Tibial nerve (tissue), 4 donors: ENCODE results near the gene PODXL2. TPM values are rescaled to one million over a fixed set of nuclear protein-coding genes. Genes with fewer than 3 reads are reported as not detected.

Source experiments
- DNase-seq, 2 donors: peaks; one replicate each; pipeline ENCODE4 v3.0.0-alpha.2; 2019; ENCODE audit warnings: low spot score in 2 of 2
- H3K27ac ChIP-seq, 4 donors: fragments of 200-600 bp; sonication (generic) in 3 of 4; one replicate each; pipeline ENCODE4 v1.5.1; 2017 to 2019; ENCODE audit warnings: mild to moderate bottlenecking in 1 of 4
- H3K27me3 ChIP-seq, 2 donors: fragments of 200-600 bp; sonication (generic) in 1 of 2; one replicate each; pipeline versions ENCODE4 v1.5.1 to v1.6.0; 2017 to 2019
- H3K36me3 ChIP-seq, 3 donors: fragments of 200-600 bp; sonication (generic); one replicate each; pipeline ENCODE4 v1.5.1; 2018 to 2019
- H3K4me1 ChIP-seq, 4 donors: fragments of 200-600 bp; sonication (generic) in 3 of 4; one replicate each; pipeline ENCODE4 v1.5.1; 2017 to 2019
- H3K4me3 ChIP-seq, 4 donors: fragments of 200-600 bp; sonication (generic) in 3 of 4; one replicate each; pipeline ENCODE4 v1.5.1; 2017 to 2019; ENCODE audit warnings: mild to moderate bottlenecking in 1 of 4, moderate library complexity in 1 of 4
- H3K9me3 ChIP-seq, 4 donors: fragments of 200-600 bp; sonication (generic) in 3 of 4; one replicate each; pipeline ENCODE4 v1.5.1; 2017 to 2019
- CTCF ChIP-seq, 5 experiments: fragments of 200-600 bp in 3 of 5; fragments of 450-650 bp in 2 of 5; sonication (generic) in 3 of 5; IDR thresholded peaks; one replicate each; pipeline ENCODE4 v1.5.1; 2016 to 2019; ENCODE audit warnings: antibody characterized with exemption in 5 of 5, mild to moderate bottlenecking in 3 of 5, moderate library complexity in 2 of 5
- EP300 ChIP-seq, 2 donors: sonication (generic); formaldehyde crosslinking; IDR thresholded peaks; one replicate each; pipeline ENCODE4 v1.6.1; 2017; ENCODE audit warnings: antibody characterized with exemption in 2 of 2, mild to moderate bottlenecking in 1 of 2
- POLR2A ChIP-seq, 2 donors: fragments of 450-650 bp; IDR thresholded peaks; one replicate each; pipeline ENCODE4 v1.6.1; 2017; ENCODE audit warnings: antibody characterized with exemption in 2 of 2, mild to moderate bottlenecking in 2 of 2, moderate library complexity in 2 of 2
- WGBS, 2 donors: methylation state at CpG; one replicate each; pipeline ENCODE4 v1.1.5; 2018; 5-methylcytosine and 5-hydroxymethylcytosine counted together
- total RNA-seq, 4 donors: library from RNA; depleted of rRNA; stranded (reverse); fragments of >200 nt; gene quantifications; one replicate each; pipeline ENCODE4 v1.1.0, GENCODE V29; 2016

PODXL2 gene
- total RNA-seq, 4 donors from 2014 or later = 12.7 to 19.8 (median 14.1) TPM

GRCh38 chr3:127709320-127710060 is 80.5 kb downstream of the PODXL2 start:
- Histone ChIP-seq H3K4me3 (no peak overlapping the region), H3K27me3 (no peaks in the 10 kb centered on the region), H3K36me3 (peaks cover 0 to 24% (median 0%) of the 10 kb centered on the region in 3 donors), H3K4me1 (peaks cover 0 to 65% (median 8%) of the 10 kb centered on the region in 4 donors), H3K9me3 (no peaks in the 10 kb centered on the region), H3K27ac (peak overlapping the region in 2 of 4 donors; percentile 74)
- DNase-seq = no peak
- TF ChIP-seq CTCF (IDR thresholded peaks at IDR 0.05) (no peak), EP300 (IDR thresholded peaks at IDR 0.05) (no peak)
- WGBS, 2 donors = 55 to 78% methylated on average over 3 of the region's 3 CpGs

- Histone ChIP-seq H3K27me3 (no peaks in the 10 kb centered on the region), H3K36me3 (peaks cover 0 to 20% (median 0%) of the 10 kb centered on the region in 3 donors), H3K9me3 (no peaks in the 10 kb centered on the region), H3K27ac (peak overlapping the region in 1 of 4 donors; percentile 74), H3K4me3 (no peak overlapping the region), H3K4me1 (peaks cover 0 to 72% (median 8%) of the 10 kb centered on the region in 4 donors)
- TF ChIP-seq CTCF (IDR thresholded peaks at IDR 0.05) = no peak
- TF ChIP-seq POLR2A (IDR thresholded peaks at IDR 0.05) = no peak
- no peak for TF ChIP-seq EP300 (IDR thresholded peaks at IDR 0.05)
- 87 to 91% methylated on average over 16 to 18 of the region's 18 CpGs for WGBS, 2 donors
- DNase-seq = no peak
Observed at GRCh38 chr3:127710155-127710941, 81.4 kb downstream of the PODXL2 start.

- Histone ChIP-seq H3K36me3 (peaks cover 0 to 20% (median 0%) of the 10 kb centered on the region in 3 donors), H3K9me3 (no peaks in the 10 kb centered on the region), H3K27me3 (no peaks in the 10 kb centered on the region), H3K27ac (no peak overlapping the region), H3K4me3 (no peak overlapping the region), H3K4me1 (peaks cover 0 to 78% (median 8%) of the 10 kb centered on the region in 4 donors)
- no peak for TF ChIP-seq CTCF (IDR thresholded peaks at IDR 0.05)
- no peak for TF ChIP-seq POLR2A (IDR thresholded peaks at IDR 0.05)
- no peak for TF ChIP-seq EP300 (IDR thresholded peaks at IDR 0.05)
- 73 to 77% methylated on average over 14 of the region's 14 CpGs for WGBS, 2 donors
- DNase-seq = no peak
Observed at GRCh38 chr3:127711021-127711695, 82.2 kb downstream of the PODXL2 start.

- Histone ChIP-seq H3K9me3 (no peaks in the 10 kb centered on the region), H3K4me1 (peaks cover 0 to 81% (median 8%) of the 10 kb centered on the region in 4 donors), H3K27me3 (no peaks in the 10 kb centered on the region), H3K36me3 (peaks cover 0 to 18% (median 0%) of the 10 kb centered on the region in 3 donors), H3K27ac (peak overlapping the region in 1 of 4 donors; percentile 45), H3K4me3 (no peak overlapping the region)
- 94 to 96% methylated on average over 14 of the region's 14 CpGs for WGBS, 2 donors
- TF ChIP-seq EP300 (IDR thresholded peaks at IDR 0.05) (no peak), POLR2A (IDR thresholded peaks at IDR 0.05) (no peak), CTCF (IDR thresholded peaks at IDR 0.05) (no peak)
- no peak for DNase-seq
Observed at GRCh38 chr3:127711896-127712295, 82.9 kb downstream of the PODXL2 start.
